ENCODE measurements around the gene COX6B1.
"Not testable (repeated sequence)": the region's sequence is repeated elsewhere in the genome, so short reads cannot be mapped to it uniquely, and the experiment has no call there.

COX6B1 gene

GRCh38 chr19:35650581-35650980 is 2.5 kb downstream of the COX6B1 start:
- Histone ChIP-seq H3K4me3 (replicated peaks; ENCODE audit: insufficient read depth, low read length) (no peak overlapping the region), H3K27ac (replicated peaks) (no peak overlapping the region), H3K27me3 (ENCODE audit: insufficient read depth, poor library complexity, severe bottlenecking) (no peaks in the 10 kb centered on the region)
- TF ChIP-seq GABPA (IDR thresholded peaks at IDR 0.05; ENCODE audit: low read depth) = no peak
- no peak for TF ChIP-seq CTCF (IDR thresholded peaks at IDR 0.05; ENCODE audit: insufficient read depth, low read length)
- no peak for TF ChIP-seq POLR2AphosphoS5 (IDR thresholded peaks at IDR 0.05; ENCODE audit: low read depth)
- no peak for TF ChIP-seq SPI1 (IDR thresholded peaks at IDR 0.05; ENCODE audit: borderline replicate concordance, low read depth)
- no peak for TF ChIP-seq REST (IDR thresholded peaks at IDR 0.05; ENCODE audit: insufficient replicate concordance, low read depth)
- DNase-seq (ENCODE audit: low read depth in 1 of 2, low spot score in 1 of 2) = no peak

- H3K27me3 ChIP-seq (ENCODE audit: insufficient read depth, poor library complexity, severe bottlenecking); H3K27ac ChIP-seq (replicated peaks); H3K4me3 ChIP-seq (replicated peaks; ENCODE audit: insufficient read depth, low read length); DNase-seq (ENCODE audit: low read depth in 1 of 2, low spot score in 1 of 2): not testable (repeated sequence)
These were observed 6.7 kb downstream of the COX6B1 start for GRCh38 chr19:35654828-35655227.

- H3K27ac ChIP-seq (replicated peaks) = no peak overlapping the region
- no peaks in the 10 kb centered on the region for H3K27me3 ChIP-seq (ENCODE audit: insufficient read depth, poor library complexity, severe bottlenecking)
- TF ChIP-seq GABPA (IDR thresholded peaks at IDR 0.05; ENCODE audit: low read depth) = no peak
- TF ChIP-seq POLR2AphosphoS5 (IDR thresholded peaks at IDR 0.05; ENCODE audit: low read depth) = no peak
- no peak for TF ChIP-seq CTCF (IDR thresholded peaks at IDR 0.05; ENCODE audit: insufficient read depth, low read length)
- no peak for TF ChIP-seq REST (IDR thresholded peaks at IDR 0.05; ENCODE audit: insufficient replicate concordance, low read depth)
- no peak for TF ChIP-seq SPI1 (IDR thresholded peaks at IDR 0.05; ENCODE audit: borderline replicate concordance, low read depth)
- H3K4me3 ChIP-seq (replicated peaks; ENCODE audit: insufficient read depth, low read length) = no peak overlapping the region
- DNase-seq (ENCODE audit: low read depth in 1 of 2, low spot score in 1 of 2) = no peak
These were observed 7.5 kb downstream of the COX6B1 start for GRCh38 chr19:35655600-35655999.

- no peak for TF ChIP-seq SPI1 (IDR thresholded peaks at IDR 0.05; ENCODE audit: borderline replicate concordance, low read depth)
- no peak for TF ChIP-seq REST (IDR thresholded peaks at IDR 0.05; ENCODE audit: insufficient replicate concordance, low read depth)
- no peak for TF ChIP-seq CTCF (IDR thresholded peaks at IDR 0.05; ENCODE audit: insufficient read depth, low read length)
- TF ChIP-seq POLR2AphosphoS5 (IDR thresholded peaks at IDR 0.05; ENCODE audit: low read depth) = no peak
- TF ChIP-seq GABPA (IDR thresholded peaks at IDR 0.05; ENCODE audit: low read depth) = no peak
- no peak for DNase-seq (ENCODE audit: low read depth in 1 of 2, low spot score in 1 of 2)
- Histone ChIP-seq H3K27ac (replicated peaks) (no peak overlapping the region), H3K4me3 (replicated peaks; ENCODE audit: insufficient read depth, low read length) (no peak overlapping the region), H3K27me3 (ENCODE audit: insufficient read depth, poor library complexity, severe bottlenecking) (no peaks in the 10 kb centered on the region)
These were observed 8.6 kb downstream of the COX6B1 start for GRCh38 chr19:35656700-35657099.
